Heart right ventricle (tissue), 16 donors: Measurements from ENCODE around the gene NT5C2. TPM values are rescaled to one million over a fixed set of nuclear protein-coding genes. Genes with fewer than 3 reads are reported as not detected.
"Not testable (repeated sequence)": the region's sequence is repeated elsewhere in the genome, so short reads cannot be mapped to it uniquely, and the experiment has no call there.

Experiments used
- ATAC-seq, 8 donors: fragments of 200-7000 bp; cut with Tn5 transposase; one replicate each; pipeline ENCODE4 v1.9.1; 2020; ENCODE audit warnings: mild to moderate bottlenecking in 8 of 8, moderate library complexity in 8 of 8, moderate number of reproducible peaks in 1 of 8
- DNase-seq, 2 donors: peaks; one replicate each; pipeline ENCODE4 v3.0.0-alpha.2; 2020
- H3K27ac ChIP-seq, 10 donors: fragments of 200-600 bp; sonication (generic) in 2 of 10; one replicate each; pipeline versions ENCODE4 v1.5.0 to v1.8.0; 2020 to 2022; ENCODE audit warnings: mild to moderate bottlenecking in 3 of 10
- H3K27me3 ChIP-seq, 7 donors: fragments of 200-600 bp; one replicate each; pipeline ENCODE4 v1.8.0; 2021 to 2022; ENCODE audit warnings: mild to moderate bottlenecking in 2 of 7
- H3K36me3 ChIP-seq, 9 donors: fragments of 200-600 bp; sonication (generic) in 1 of 9; one replicate each; pipeline versions ENCODE4 v1.5.0 to v1.8.0; 2020 to 2022; ENCODE audit warnings: mild to moderate bottlenecking in 2 of 9
- H3K4me1 ChIP-seq, 9 donors: fragments of 200-600 bp; sonication (generic) in 1 of 9; one replicate each; pipeline versions ENCODE4 v1.5.0 to v1.8.0; 2020 to 2022; ENCODE audit warnings: mild to moderate bottlenecking in 4 of 9
- H3K4me3 ChIP-seq, 10 donors: fragments of 200-600 bp; sonication (generic) in 2 of 10; one replicate each; pipeline versions ENCODE4 v1.5.0 to v1.8.0; 2020 to 2022; ENCODE audit warnings: mild to moderate bottlenecking in 7 of 10, moderate library complexity in 2 of 10
- H3K9me3 ChIP-seq, 11 donors: fragments of 200-600 bp in 10 of 11; sonication (generic) in 2 of 11; one replicate each; pipeline versions ENCODE4 v1.5.0 to v1.8.0; 2013 to 2022; ENCODE audit warnings: mild to moderate bottlenecking in 2 of 11, control low read depth in 1 of 11, moderate library complexity in 1 of 11
- CTCF ChIP-seq, 9 donors: fragments of 200-600 bp; sonication (generic) in 2 of 9; IDR thresholded peaks; one replicate each; pipeline versions ENCODE4 v1.5.0 to v1.8.0; 2021 to 2022; ENCODE audit warnings: antibody characterized with exemption in 9 of 9, mild to moderate bottlenecking in 5 of 9, moderate library complexity in 1 of 9
- WGBS, 2 donors: extraction: QIAGEN DNeasy Blood & Tissue Kit; methylation state at CpG; one replicate each; pipeline ENCODE4 v1.1.7; 2013; ENCODE audit warnings: inconsistent platforms in 1 of 2; 5-methylcytosine and 5-hydroxymethylcytosine counted together
- intact Hi-C, 10 donors: fragments of 100-400 bp; cut with DNase I; formaldehyde crosslinking; loops; one replicate each; pipeline versions ENCODE4 v1.11.1 to v1.14.2; 2022
- polyA plus RNA-seq, 2 donors: library from polyadenylated mRNA; stranded (reverse); fragments of 200-250 nt; gene quantifications; one replicate each; pipeline ENCODE4 v1.2.3, GENCODE V29; 2013
- total RNA-seq, 10 donors: library from RNA; stranded (reverse); fragmentation: NEBNext Ultra II Directional in 3 of 10; extraction: Animal tissue kit (Norgen Biotek cat#: 25700) in 3 of 10; gene quantifications; one replicate each; pipeline versions ENCODE4 v1.2.1 to v1.2.4, GENCODE V29; 2021 to 2023
- donor health status: Arrhythmogenic right ventricular cardiomyopathy.
- donor health status: ischemic (EF 13 %, LVEDD 7.1; RV severe dilation, severe dysfunction).
- donor health status: healthy with polysubstance abuse.
- donor health status: DM: no; HTN: yes; CAD: no.
- donor health status: DM: no; HTN: no; CAD: no.
- donor health status: ischemic (EF 25% LVEDD 6.9; RV normal size, moderate dysfunction).
- donor health status: ischemic (EF 25% LVEDD 5.7; RV mildly dilated, moderate dysfunction).
- donor health status: healthy.
- donor health status: DM: yes; HTN: yes; CAD: no.
- donor health status: Ischemic cardiomyopathy.
- donor health status: ischemic (EF 35%, LVEDD 5.7; RV mildly dilated, moderate dysfunction).
- donor health status: nonischemic (EF 11% LVEDD 7.7; RV severe dilation, severe dysfunction).
- donor health status: DM: yes; HTN: yes; CAD: no.
- donor health status: PGD.
- donor health status: ischemic (EF 29% LVEDD 5.4; RV normal size, mild dysfunction).
- donor health status: nonischemic (EF 23%, LVEDD 6.1; RV moderate dilation, normal function).

Gene NT5C2
- total and polyA plus RNA-seq, 12 donors, result 23.9 to 88.2 (median 53.5) TPM

DNA sequence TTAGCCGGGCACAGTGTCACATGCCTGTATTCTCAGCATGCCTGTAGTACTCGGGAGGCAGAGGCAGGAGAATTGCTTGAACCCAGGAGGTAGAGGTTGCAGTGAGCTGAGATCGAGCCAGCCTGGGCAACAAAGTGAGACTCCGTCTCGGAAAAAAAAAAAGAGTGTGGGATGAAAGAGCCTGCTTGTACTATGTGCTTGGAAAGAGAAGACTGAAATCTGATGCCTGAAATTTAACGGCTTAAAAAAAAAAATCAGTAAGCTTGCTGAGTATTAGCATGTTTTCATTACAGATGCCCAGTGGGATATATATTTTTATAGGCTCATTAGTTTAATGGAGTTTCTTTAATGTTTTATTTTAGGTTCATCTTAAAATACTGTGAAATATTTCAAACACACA, 4.2 kb downstream of the NT5C2 start:
- 38 to 40% methylated on average over 6 of the region's 6 CpGs for WGBS, 2 donors
- no peak for TF ChIP-seq CTCF (IDR thresholded peaks at IDR 0.05)
- Histone ChIP-seq H3K27ac (peak overlapping the region in 2 of 10 donors; percentile 1 to 49), H3K4me3 (no peak overlapping the region), H3K36me3 (peaks cover 0 to 8% (median 0%) of the 10 kb centered on the region in 9 donors), H3K27me3 (no peaks in the 10 kb centered on the region), H3K4me1 (peaks cover 1 to 89% (median 77%) of the 10 kb centered on the region in 9 donors), H3K9me3 (no peaks in the 10 kb centered on the region)
- intact Hi-C loops, result loop anchor here in 1 of 10 donors (5.0 kb wide), 1 partner anchor 82 kb away; no protein-coding TSS in a partner anchor
- ATAC-seq (no peak), DNase-seq (no peak)

DNA sequence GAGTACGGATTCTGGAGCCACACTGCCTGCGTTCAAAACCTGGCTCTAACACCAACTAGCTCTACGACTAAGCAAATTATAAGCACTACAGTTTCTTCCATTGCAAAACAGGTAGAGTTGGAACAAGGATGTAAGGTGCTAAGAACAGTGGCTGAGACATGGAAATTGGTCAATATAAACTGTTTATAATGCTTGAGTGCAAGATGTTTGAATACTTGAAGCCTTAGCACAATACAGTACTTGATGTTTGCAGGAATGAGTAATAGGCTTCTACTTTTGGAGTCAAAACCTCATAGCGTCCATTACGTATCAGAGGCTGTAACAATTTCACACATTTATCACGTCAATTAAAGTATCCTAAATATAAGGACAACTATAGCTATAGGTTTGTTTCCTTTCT, 6.9 kb downstream of the NT5C2 start:
- Histone ChIP-seq H3K36me3 (peaks cover 0 to 11% (median 0%) of the 10 kb centered on the region in 9 donors), H3K9me3 (no peaks in the 10 kb centered on the region), H3K27ac (peak overlapping the region in 1 of 10 donors; percentile 15), H3K4me3 (no peak overlapping the region), H3K4me1 (peaks cover 0 to 98% (median 88%) of the 10 kb centered on the region in 9 donors), H3K27me3 (no peaks in the 10 kb centered on the region)
- WGBS, 2 donors, result 79 to 82% methylated on average over 6 of the region's 6 CpGs
- intact Hi-C loops, result loop anchor here in 1 of 10 donors (5.0 kb wide), 1 partner anchor 79 kb away; no protein-coding TSS in a partner anchor
- TF ChIP-seq CTCF (IDR thresholded peaks at IDR 0.05), result no peak
- DNase-seq, result no peak
- no peak for ATAC-seq

DNA sequence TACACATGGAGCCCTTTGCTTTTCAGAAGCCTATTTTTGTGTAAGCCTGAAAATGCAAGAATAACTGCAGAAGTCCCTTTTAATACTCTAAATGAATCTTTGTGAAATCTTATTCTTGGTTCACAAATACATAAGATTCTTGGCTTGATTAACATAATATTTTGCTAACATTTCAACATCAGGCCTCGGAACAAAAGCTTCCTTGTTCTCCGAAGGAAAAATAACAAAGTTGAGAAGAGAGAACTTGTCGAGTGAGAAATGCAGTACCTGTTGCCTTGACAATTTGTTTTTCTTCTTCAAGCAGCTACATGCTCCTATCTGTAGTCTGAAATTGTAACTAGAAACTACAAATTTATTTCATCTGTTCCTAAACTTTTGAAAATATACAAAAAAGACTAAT, 8.5 kb downstream of the NT5C2 start:
- DNase-seq (no peak), ATAC-seq (no peak)
- Histone ChIP-seq H3K36me3 (peaks cover 0 to 26% (median under 1%) of the 10 kb centered on the region in 9 donors), H3K4me1 (peaks cover 2 to 98% (median 89%) of the 10 kb centered on the region in 9 donors), H3K27ac (peak overlapping the region in 6 of 10 donors; percentile 4 to 56 (median 37)), H3K9me3 (no peaks in the 10 kb centered on the region), H3K4me3 (peak overlapping the region in 1 of 10 donors; percentile 12), H3K27me3 (no peaks in the 10 kb centered on the region)
- no peak for TF ChIP-seq CTCF (IDR thresholded peaks at IDR 0.05)
- 28 to 47% methylated on average over 3 of the region's 3 CpGs for WGBS, 2 donors
- intact Hi-C loops, result loop anchor here in 2 of 10 donors (5.0 kb wide), 2 partner anchors 77 to 127 kb away; no protein-coding TSS in a partner anchor

- H3K4me3 ChIP-seq, result peak overlapping the region in 1 of 10 donors; percentile 12
- H3K36me3 ChIP-seq, result peaks cover 0 to 32% (median 7%) of the 10 kb centered on the region in 9 donors
- not testable (repeated sequence) for H3K9me3 ChIP-seq, DNase-seq, H3K27me3 ChIP-seq, ATAC-seq
- peak overlapping the region in 5 of 10 donors; percentile 4 to 56 (median 37) for H3K27ac ChIP-seq
- peaks cover 2 to 93% (median 85%) of the 10 kb centered on the region in 9 donors for H3K4me1 ChIP-seq
- intact Hi-C loops, result loop anchor here in 1 of 10 donors (5.0 kb wide), 1 partner anchor 127 kb away; no protein-coding TSS in a partner anchor
- 73 to 80% methylated on average over 12 of the region's 12 CpGs for WGBS, 2 donors
These were observed 9.1 kb downstream of the NT5C2 start for GRCh38 chr10:103183991-103184451.

GRCh38 chr10:103181244-103181643, 11.8 kb downstream of the NT5C2 start:
- H3K4me1 ChIP-seq, result peaks cover 2 to 75% (median 70%) of the 10 kb centered on the region in 9 donors
- H3K36me3 ChIP-seq, result peaks cover 0 to 51% (median 13%) of the 10 kb centered on the region in 9 donors
- intact Hi-C loops, result loop anchor here in 1 of 10 donors (5.0 kb wide), 1 partner anchor 124 kb away; no protein-coding TSS in a partner anchor
- H3K9me3 ChIP-seq, result no peaks in the 10 kb centered on the region
- 50 to 52% methylated on average over 4 of the region's 4 CpGs for WGBS, 2 donors
- DNase-seq, result peak in 1 of 2 donors; percentile 44
- peak; percentile 24 to 87 (median 76) for ATAC-seq
- no peak for TF ChIP-seq CTCF (IDR thresholded peaks at IDR 0.05)
- peak overlapping the region in 6 of 10 donors; percentile 25 to 76 (median 44) for H3K27ac ChIP-seq
- H3K4me3 ChIP-seq, result no peak overlapping the region
- no peaks in the 10 kb centered on the region for H3K27me3 ChIP-seq
